Stimulated activated CD4-positive, alpha-beta T cell treated with anti-CD3 and anti-CD28 coated beads, TNF-alpha, amount 100 ng/mL, for 4 hours (primary cell): ENCODE data around the gene LRP10.
"Not testable (repeated sequence)": the region's sequence is repeated elsewhere in the genome, so short reads cannot be mapped to it uniquely, and the experiment has no call there.

ENCODE experiments used
- DNase-seq, 3 experiments: peaks; one replicate each; pipeline ENCODE4 v3.0.0-alpha.2; 2020; ENCODE audit warnings: low read depth in 3 of 3

LRP10 gene

GRCh38 chr14:22871224-22872032 lies at the start of gene LRP10:
Gene LRP10 (plus strand): TSS chr14:22871740. CDS start chr14:22872304, 564 bp downstream.
- DNase-seq = peak; percentile 60 to 71 (median 68)

- DNase-seq = no peak
Observed at GRCh38 chr14:22822016-22822570, 49.4 kb upstream of the LRP10 start.

- peak; percentile 40 to 49 (median 42) for DNase-seq
Observed at GRCh38 chr14:22822571-22823098, 48.9 kb upstream of the LRP10 start.

GRCh38 chr14:22824711-22825359 lies 46.7 kb upstream of the LRP10 start:
- DNase-seq = no peak

GRCh38 chr14:22829076-22829660 lies 42.4 kb upstream of the LRP10 start:
- DNase-seq = not testable (repeated sequence)

GRCh38 chr14:22829661-22830442 lies 41.7 kb upstream of the LRP10 start, which contains the start of gene MRPL52:
Gene MRPL52 (plus strand): TSS chr14:22829887. CDS start chr14:22829913, 26 bp downstream.
- peak; percentile 72 to 82 (median 81) for DNase-seq

GRCh38 chr14:22830443-22831010 lies 41.0 kb upstream of the LRP10 start:
- no peak for DNase-seq

- no peak for DNase-seq
Observed at GRCh38 chr14:22835505-22835904, 36.0 kb upstream of the LRP10 start.

- no peak for DNase-seq
Observed at GRCh38 chr14:22836301-22837113, 35.0 kb upstream of the LRP10 start, which contains the start of gene MMP14. Gene MMP14 (plus strand): TSS chr14:22836585. CDS start chr14:22836818, 233 bp downstream.

- DNase-seq = no peak
Observed at GRCh38 chr14:22837114-22837749, 34.3 kb upstream of the LRP10 start.

- DNase-seq = no peak
Observed at GRCh38 chr14:22837750-22838538, 33.6 kb upstream of the LRP10 start.

- DNase-seq = no peak
Observed at GRCh38 chr14:22838631-22839041, 32.9 kb upstream of the LRP10 start.

- no peak for DNase-seq
Observed at GRCh38 chr14:22839159-22839779, 32.3 kb upstream of the LRP10 start.

- no peak for DNase-seq
Observed at GRCh38 chr14:22841311-22841710, 30.2 kb upstream of the LRP10 start.

GRCh38 chr14:22841769-22842168 lies 29.8 kb upstream of the LRP10 start:
- DNase-seq = no peak

GRCh38 chr14:22842211-22843122 lies 29.1 kb upstream of the LRP10 start:
- no peak for DNase-seq
